Kidney (tissue), 14 donors: ENCODE results near the gene TRIP6. TPM values are rescaled to one million over a fixed set of nuclear protein-coding genes. Genes with fewer than 3 reads are reported as not detected.

Experiments used
- DNase-seq, 5 donors: peaks; one replicate each; pipeline ENCODE4 v3.0.0-alpha.2; 2013 to 2020
- FAIRE-seq: peaks from 2 replicates; lab custom pipeline; 2012; peaks lifted over from hg19 to GRCh38; lab: Jason Lieb, UNC
- H3K27ac ChIP-seq, 2 donors: one replicate each; pipeline ENCODE4 v1.7.0; 2013; ENCODE audit warnings: low read depth in 2 of 2, low read length in 2 of 2, inconsistent platforms in 1 of 2
- H3K27me3 ChIP-seq: one replicate; pipeline ENCODE4 v1.7.1; 2013; ENCODE audit warnings: low read length, inconsistent platforms; ENCODE audit not compliant: control insufficient read depth, insufficient read depth
- H3K36me3 ChIP-seq, 3 donors: one replicate each; pipeline versions ENCODE4 v1.7.0 to v1.7.1; 2013; ENCODE audit warnings: low read length in 3 of 3, control low read depth in 1 of 3, inconsistent platforms in 1 of 3; ENCODE audit not compliant: insufficient read depth in 3 of 3, control insufficient read depth in 2 of 3
- H3K4me1 ChIP-seq, 3 donors: one replicate each; pipeline versions ENCODE4 v1.7.0 to v1.7.1; 2013; ENCODE audit warnings: low read length in 3 of 3, inconsistent platforms in 1 of 3, low read depth in 1 of 3; ENCODE audit not compliant: control insufficient read depth in 2 of 3, insufficient read depth in 2 of 3
- H3K4me3 ChIP-seq, 3 donors: one replicate each; pipeline versions ENCODE4 v1.7.0 to v1.8.1; 2013; ENCODE audit warnings: low read length in 3 of 3, control low read depth in 1 of 3, inconsistent platforms in 1 of 3
- H3K9ac ChIP-seq, 3 donors: one replicate each; pipeline versions ENCODE4 v1.7.0 to v1.7.1; 2013; ENCODE audit warnings: low read length in 3 of 3, control low read depth in 1 of 3, inconsistent platforms in 1 of 3
- H3K9me3 ChIP-seq, 3 donors: one replicate each; pipeline versions ENCODE4 v1.7.0 to v1.7.1; 2013; ENCODE audit warnings: low read length in 3 of 3, control low read depth in 1 of 3, inconsistent platforms in 1 of 3; ENCODE audit not compliant: control insufficient read depth in 2 of 3, insufficient read depth in 1 of 3
- intact Hi-C: fragments of 100-400 bp; cut with DNase I; formaldehyde crosslinking; loops from one replicate; pipeline ENCODE4 v1.11.1; 2022
- polyA plus RNA-seq: library from polyadenylated mRNA; stranded (reverse); fragments of 350-450 nt; fragmentation: Illumina TruSeq; extraction: RNeasy Lipid Tissue Mini Kit (QIAGEN cat#74804); gene quantifications from one replicate; pipeline ENCODE4 v1.2.3, GENCODE V29; 2014; ENCODE audit warnings: low read depth, low replicate concordance; ENCODE audit not compliant: insufficient read depth
- total RNA-seq: library from RNA; stranded (reverse); fragmentation: NEBNext Ultra II Directional; extraction: Animal tissue kit (Norgen Biotek cat#: 25700); gene quantifications from one replicate; pipeline ENCODE4 v1.2.1, GENCODE V29; 2021
- TF ChIP-seq, protein P1 (sequence below): IDR thresholded peaks from 3 replicates; pipeline ENCODE4 v1.5.1; 2012; ENCODE audit warnings: mild to moderate bottlenecking, moderate library complexity, borderline replicate concordance; ENCODE audit not compliant: insufficient read depth; ENCODE audit errors: extremely low read depth
- donor health status: control.
- donor health status: control.
- donor health status: control.
- donor health status: control.
- donor health status: control.
- donor health status: DM: yes; HTN: yes; CAD: no.
- donor health status: Normal renal cell carcinoma (clear cell type).

The TRIP6 gene
- total and polyA plus RNA-seq, 2 donors from 2014 or later, result 74.4 to 92.6 TPM

DNA sequence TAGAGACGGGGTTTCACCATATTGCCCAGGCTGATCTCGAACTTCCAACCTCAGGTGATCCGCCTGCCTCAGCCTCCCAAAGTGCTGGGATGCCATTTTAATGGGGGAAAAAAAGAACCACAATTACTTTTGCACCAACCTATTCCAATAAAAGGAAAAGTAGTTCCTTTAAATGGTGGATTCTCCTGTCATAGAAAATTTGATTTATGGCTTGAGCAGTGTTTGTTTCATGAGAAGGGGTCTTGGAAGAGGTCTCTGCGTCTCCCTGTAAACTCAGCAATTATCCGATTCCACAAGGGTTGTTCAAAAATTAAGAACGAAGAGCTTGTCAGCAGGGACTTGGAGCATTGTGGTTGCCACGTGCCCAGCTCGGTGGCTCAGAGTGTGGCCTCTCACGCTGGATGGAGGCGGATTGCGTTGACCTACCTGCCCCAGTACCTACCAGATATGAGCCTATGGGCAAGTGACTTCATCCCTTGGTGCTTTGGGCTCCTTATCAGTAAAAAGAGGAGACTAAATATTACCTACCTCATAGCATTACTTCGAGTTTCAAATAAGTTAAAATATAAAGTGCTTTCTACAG, 2.8 kb upstream of the TRIP6 start:
- Histone ChIP-seq H3K9me3 (no peaks in the 10 kb centered on the region), H3K27ac (no peak overlapping the region), H3K4me3 (no peak overlapping the region), H3K9ac (no peak overlapping the region), H3K36me3 (peaks cover 0 to 15% (median 0%) of the 10 kb centered on the region in 3 donors), H3K4me1 (peaks cover 0 to 20% (median 13%) of the 10 kb centered on the region in 3 donors), H3K27me3 (no peaks in the 10 kb centered on the region)
- FAIRE-seq, result no peak
- TF ChIP-seq, protein P1, sequence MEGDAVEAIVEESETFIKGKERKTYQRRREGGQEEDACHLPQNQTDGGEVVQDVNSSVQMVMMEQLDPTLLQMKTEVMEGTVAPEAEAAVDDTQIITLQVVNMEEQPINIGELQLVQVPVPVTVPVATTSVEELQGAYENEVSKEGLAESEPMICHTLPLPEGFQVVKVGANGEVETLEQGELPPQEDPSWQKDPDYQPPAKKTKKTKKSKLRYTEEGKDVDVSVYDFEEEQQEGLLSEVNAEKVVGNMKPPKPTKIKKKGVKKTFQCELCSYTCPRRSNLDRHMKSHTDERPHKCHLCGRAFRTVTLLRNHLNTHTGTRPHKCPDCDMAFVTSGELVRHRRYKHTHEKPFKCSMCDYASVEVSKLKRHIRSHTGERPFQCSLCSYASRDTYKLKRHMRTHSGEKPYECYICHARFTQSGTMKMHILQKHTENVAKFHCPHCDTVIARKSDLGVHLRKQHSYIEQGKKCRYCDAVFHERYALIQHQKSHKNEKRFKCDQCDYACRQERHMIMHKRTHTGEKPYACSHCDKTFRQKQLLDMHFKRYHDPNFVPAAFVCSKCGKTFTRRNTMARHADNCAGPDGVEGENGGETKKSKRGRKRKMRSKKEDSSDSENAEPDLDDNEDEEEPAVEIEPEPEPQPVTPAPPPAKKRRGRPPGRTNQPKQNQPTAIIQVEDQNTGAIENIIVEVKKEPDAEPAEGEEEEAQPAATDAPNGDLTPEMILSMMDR, result no peak
- intact Hi-C loops, result no loop called here
- DNase-seq, result no peak

DNA sequence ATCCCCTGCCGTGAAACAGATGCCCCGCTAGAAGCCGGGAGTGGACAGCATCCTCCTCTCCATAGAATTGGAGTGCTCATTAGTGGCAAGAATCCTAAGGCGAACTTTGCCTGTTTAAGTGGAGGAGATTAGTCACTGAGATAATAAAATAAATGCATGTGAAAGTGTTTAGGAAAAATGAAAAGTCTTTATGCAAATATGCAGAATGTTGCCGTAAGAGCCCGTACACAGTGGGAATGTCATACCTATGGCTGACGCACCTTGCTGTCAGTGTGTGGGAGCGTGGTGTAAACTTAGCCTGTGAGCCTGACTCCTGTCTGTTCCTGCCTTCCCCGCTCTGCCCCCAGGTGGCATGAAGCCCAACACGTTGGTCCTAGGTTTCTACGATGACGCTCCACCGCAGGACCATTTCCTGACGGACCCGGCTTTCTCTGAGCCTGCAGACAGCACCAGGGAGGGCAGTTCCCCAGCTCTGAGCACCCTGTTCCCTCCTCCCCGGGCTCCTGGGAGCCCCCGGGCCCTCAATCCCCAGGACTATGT, 1.7 kb upstream of the TRIP6 start:
- FAIRE-seq (no peak), DNase-seq (peak in 2 of 5 donors; percentile 18 to 44)
- Histone ChIP-seq H3K27me3 (no peaks in the 10 kb centered on the region), H3K36me3 (peaks cover 0 to 8% (median 1%) of the 10 kb centered on the region in 3 donors), H3K27ac (peak overlapping the region in 1 of 2 donors; percentile 20), H3K9me3 (no peaks in the 10 kb centered on the region), H3K4me1 (peaks cover 0 to 22% (median 13%) of the 10 kb centered on the region in 3 donors), H3K4me3 (no peak overlapping the region), H3K9ac (no peak overlapping the region)
- TF ChIP-seq, protein P1, result no peak
- intact Hi-C loops, result no loop called here

DNA sequence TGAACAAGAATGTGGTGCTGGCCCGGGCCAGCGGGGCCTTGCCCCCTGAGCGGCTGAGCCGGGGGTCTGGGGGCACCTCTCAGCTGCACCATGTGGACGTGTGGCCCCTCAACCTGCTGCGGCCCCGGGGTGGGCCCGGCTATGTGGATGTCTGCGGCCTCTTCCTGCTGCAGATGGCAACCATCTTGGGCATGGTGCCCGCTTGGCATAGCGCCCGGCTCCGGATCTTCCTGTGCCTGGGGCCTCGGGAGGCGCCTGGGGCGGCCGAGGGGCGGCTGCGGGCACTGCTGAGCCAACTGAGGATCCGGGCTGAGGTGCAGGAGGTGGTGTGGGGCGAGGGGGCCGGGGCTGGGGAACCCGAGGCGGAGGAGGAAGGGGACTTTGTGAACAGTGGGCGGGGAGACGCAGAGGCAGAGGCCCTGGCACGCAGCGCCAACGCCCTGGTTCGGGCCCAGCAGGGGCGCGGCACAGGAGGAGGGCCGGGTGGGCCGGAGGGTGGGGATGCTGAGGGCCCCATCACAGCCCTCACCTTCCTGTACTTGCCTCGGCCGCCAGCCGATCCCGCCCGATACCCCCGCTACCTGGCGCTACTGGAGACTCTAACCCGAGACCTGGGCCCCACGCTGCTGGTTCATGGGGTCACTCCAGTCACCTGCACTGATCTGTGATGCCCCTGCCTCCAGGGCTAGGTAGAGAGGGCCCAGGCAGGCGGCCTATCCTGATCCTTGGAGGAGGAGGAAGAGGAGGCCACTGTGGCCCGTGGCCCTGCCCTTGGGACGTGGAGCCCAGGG, 1.1 kb upstream of the TRIP6 start:
- Histone ChIP-seq H3K4me1 (peaks cover 0 to 22% (median 13%) of the 10 kb centered on the region in 3 donors), H3K27me3 (no peaks in the 10 kb centered on the region), H3K9me3 (no peaks in the 10 kb centered on the region), H3K36me3 (peaks cover 0 to 8% (median 5%) of the 10 kb centered on the region in 3 donors), H3K9ac (peak overlapping the region in 2 of 3 donors; percentile 6 to 99), H3K27ac (peak overlapping the region; percentile 97), H3K4me3 (peak overlapping the region in 2 of 3 donors; percentile 36 to 88)
- intact Hi-C loops, result no loop called here
- FAIRE-seq, result no peak
- DNase-seq, result peak in 3 of 5 donors; percentile 25 to 93 (median 72)
- TF ChIP-seq, protein P1, result no peak
